Osteocyte (in vitro differentiated cells): Measurements from ENCODE around the gene PTK7. TPM values are rescaled to one million over a fixed set of nuclear protein-coding genes. Genes with fewer than 3 reads are reported as not detected.

Experiments used
- DNase-seq: peaks from one replicate; pipeline ENCODE4 v3.0.0; 2021; ENCODE audit warnings: mixed read lengths; ENCODE audit not compliant: unreplicated experiment; ENCODE audit errors: extremely low spot score
- H3K27ac Mint-ChIP-seq: one replicate; pipeline ENCODE4 v1.8.0; 2021; ENCODE audit warnings: mild to moderate bottlenecking, mixed read lengths; ENCODE audit not compliant: unreplicated experiment
- H3K27me3 Mint-ChIP-seq: one replicate; pipeline ENCODE4 v1.8.0; 2021; ENCODE audit warnings: mixed read lengths; ENCODE audit not compliant: unreplicated experiment
- H3K36me3 Mint-ChIP-seq: one replicate; pipeline ENCODE4 v1.8.0; 2021; ENCODE audit warnings: mixed read lengths; ENCODE audit not compliant: unreplicated experiment
- H3K4me1 Mint-ChIP-seq: one replicate; pipeline ENCODE4 v1.8.0; 2021; ENCODE audit warnings: mixed read lengths; ENCODE audit not compliant: unreplicated experiment
- H3K4me3 Mint-ChIP-seq: one replicate; pipeline ENCODE4 v1.8.0; 2021; ENCODE audit warnings: mild to moderate bottlenecking, moderate library complexity, mixed read lengths; ENCODE audit not compliant: unreplicated experiment
- H3K9me3 Mint-ChIP-seq: one replicate; pipeline ENCODE4 v1.8.0; 2021; ENCODE audit warnings: mixed read lengths; ENCODE audit not compliant: unreplicated experiment
- total RNA-seq: library from RNA; stranded (reverse); gene quantifications from 2 replicates; pipeline ENCODE4 v1.2.1, GENCODE V29; 2021
- TF ChIP-seq, protein P1 (sequence below): fragments of 200-600 bp; sonication (generic); IDR thresholded peaks from 2 replicates; pipeline ENCODE4 v1.5.0; 2021; ENCODE audit warnings: antibody characterized with exemption, mild to moderate bottlenecking, moderate library complexity

The PTK7 gene
- total RNA-seq, 1 donor from 2014 or later: 183 TPM

DNA sequence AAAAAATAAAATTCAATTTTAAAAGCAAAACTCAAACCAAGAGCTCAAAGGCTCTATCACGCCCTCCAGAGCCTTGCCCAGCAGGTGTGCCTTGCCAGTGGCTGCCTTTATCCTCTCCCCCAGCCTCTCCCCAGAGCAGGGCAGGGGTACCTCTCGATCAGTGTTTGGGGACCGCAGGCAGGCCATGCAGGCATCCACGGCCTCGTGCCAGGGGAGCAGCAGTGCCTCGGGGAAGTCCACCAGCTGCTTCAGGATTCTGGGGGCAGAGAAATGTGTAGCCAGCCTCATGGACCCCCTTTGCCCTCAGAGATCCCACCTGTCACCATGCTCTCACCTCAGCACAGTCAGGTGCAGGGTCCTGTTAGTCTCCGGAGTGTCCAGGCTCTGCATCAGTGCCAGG lies 28.1 kb upstream of the PTK7 start:
- H3K9me3 Mint-ChIP-seq: no peaks in the 10 kb centered on the region
- TF ChIP-seq, protein P1, sequence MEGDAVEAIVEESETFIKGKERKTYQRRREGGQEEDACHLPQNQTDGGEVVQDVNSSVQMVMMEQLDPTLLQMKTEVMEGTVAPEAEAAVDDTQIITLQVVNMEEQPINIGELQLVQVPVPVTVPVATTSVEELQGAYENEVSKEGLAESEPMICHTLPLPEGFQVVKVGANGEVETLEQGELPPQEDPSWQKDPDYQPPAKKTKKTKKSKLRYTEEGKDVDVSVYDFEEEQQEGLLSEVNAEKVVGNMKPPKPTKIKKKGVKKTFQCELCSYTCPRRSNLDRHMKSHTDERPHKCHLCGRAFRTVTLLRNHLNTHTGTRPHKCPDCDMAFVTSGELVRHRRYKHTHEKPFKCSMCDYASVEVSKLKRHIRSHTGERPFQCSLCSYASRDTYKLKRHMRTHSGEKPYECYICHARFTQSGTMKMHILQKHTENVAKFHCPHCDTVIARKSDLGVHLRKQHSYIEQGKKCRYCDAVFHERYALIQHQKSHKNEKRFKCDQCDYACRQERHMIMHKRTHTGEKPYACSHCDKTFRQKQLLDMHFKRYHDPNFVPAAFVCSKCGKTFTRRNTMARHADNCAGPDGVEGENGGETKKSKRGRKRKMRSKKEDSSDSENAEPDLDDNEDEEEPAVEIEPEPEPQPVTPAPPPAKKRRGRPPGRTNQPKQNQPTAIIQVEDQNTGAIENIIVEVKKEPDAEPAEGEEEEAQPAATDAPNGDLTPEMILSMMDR: no peak
- no peaks in the 10 kb centered on the region for H3K27me3 Mint-ChIP-seq
- DNase-seq: no peak
- H3K4me3 Mint-ChIP-seq: no peak overlapping the region
- peaks cover 23% of the 10 kb centered on the region for H3K4me1 Mint-ChIP-seq
- peaks cover 55% of the 10 kb centered on the region for H3K36me3 Mint-ChIP-seq
- H3K27ac Mint-ChIP-seq: no peak overlapping the region

DNA sequence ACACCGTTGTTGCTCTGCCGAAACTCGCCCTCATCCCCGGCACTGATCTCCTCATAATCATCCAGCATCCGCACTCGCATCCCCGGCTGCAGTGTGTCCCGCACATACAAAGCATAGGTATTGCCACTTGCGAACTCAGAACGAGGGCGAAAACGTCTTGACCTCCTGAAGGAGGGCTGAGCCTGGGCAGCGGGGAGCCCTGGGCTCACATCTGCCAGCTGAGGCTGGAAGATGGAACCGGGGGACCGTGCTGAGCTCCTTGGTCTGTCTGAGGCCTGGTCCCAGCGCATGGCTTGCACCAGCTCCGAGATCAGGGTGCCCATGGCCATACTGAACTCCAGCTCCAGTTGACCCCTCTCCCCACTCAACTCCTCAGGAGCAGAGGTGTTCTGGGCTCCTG lies 25.1 kb upstream of the PTK7 start:
- no peak for DNase-seq
- peaks cover 44% of the 10 kb centered on the region for H3K36me3 Mint-ChIP-seq
- no peak overlapping the region for H3K4me3 Mint-ChIP-seq
- TF ChIP-seq, protein P1: no peak
- H3K27me3 Mint-ChIP-seq: no peaks in the 10 kb centered on the region
- H3K9me3 Mint-ChIP-seq: no peaks in the 10 kb centered on the region
- peaks cover 34% of the 10 kb centered on the region for H3K4me1 Mint-ChIP-seq
- H3K27ac Mint-ChIP-seq: peak overlapping the region; percentile 50

DNA sequence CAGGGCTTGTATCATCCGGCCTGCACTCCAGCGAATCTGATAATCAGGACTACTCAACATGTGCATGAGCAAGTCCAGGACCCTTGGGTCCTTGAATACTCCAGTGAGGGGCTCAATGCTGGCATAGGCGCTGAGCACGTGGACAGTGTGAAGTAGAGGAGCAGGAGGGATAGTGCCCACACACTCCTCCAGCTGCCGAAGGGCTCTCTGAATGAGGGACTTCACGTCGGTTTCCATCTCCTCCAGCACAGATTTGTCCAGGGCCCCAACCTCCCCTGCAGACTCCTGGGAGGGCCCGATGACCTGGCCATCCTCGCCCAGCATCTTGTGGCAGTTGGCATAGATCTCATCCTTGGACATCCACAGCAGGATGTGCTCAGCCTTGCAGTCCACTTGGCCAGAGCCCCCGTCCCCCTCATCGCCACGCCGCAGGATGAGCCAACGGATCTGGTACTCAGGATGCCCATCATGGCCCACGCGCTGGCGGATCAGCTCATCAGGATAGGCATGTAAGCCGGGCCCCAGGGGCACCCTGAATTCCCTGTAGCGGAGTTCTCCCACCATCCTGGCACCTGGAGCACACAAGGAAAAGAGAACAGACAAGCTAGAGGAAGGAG lies 23.8 kb upstream of the PTK7 start:
- Mint-ChIP-seq H3K4me1 (peaks cover 34% of the 10 kb centered on the region), H3K4me3 (peak overlapping the region; percentile 97), H3K27me3 (no peaks in the 10 kb centered on the region), H3K36me3 (peaks cover 37% of the 10 kb centered on the region), H3K9me3 (no peaks in the 10 kb centered on the region), H3K27ac (peak overlapping the region; percentile 97)
- TF ChIP-seq, protein P1: no peak
- no peak for DNase-seq

DNA sequence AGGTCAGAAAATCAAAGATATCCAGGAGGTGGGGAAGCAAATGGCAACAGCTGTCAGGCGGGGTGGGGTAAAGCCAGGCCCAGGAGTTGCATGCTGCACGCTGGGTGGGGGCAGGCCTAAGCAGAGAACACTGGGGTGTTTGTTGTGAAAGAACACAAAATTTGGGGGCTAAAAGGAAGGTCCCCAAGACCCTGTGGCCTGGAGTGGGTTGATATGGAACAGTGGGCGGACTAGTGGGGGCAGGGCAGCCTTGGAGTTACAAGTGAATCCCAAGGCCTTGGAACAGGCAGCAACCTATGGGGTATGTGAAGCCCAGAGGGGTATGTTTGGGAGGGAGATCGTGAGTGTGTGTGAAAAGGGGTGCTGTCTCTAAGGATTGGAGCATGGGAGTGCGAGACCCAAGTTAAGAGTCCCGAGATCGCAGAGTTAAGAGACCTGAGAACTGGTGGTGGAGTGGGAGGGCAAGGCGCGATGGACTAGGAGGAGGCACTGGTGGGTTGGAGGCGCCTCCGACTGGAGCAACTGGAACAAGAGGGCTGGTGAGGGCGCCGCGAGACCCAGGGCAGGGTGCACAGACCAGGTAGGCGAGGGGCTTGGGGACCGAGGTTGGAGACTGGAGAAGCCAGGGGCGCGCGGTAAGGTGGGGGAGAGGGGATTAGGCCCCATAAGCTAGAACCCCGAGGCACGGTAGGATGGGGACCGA lies 23.1 kb upstream of the PTK7 start:
- Mint-ChIP-seq H3K9me3 (no peaks in the 10 kb centered on the region), H3K27ac (peak overlapping the region; percentile 97), H3K27me3 (no peaks in the 10 kb centered on the region), H3K4me1 (peaks cover 36% of the 10 kb centered on the region), H3K4me3 (peak overlapping the region; percentile 97), H3K36me3 (peaks cover 35% of the 10 kb centered on the region)
- DNase-seq: no peak
- TF ChIP-seq, protein P1: no peak

DNA sequence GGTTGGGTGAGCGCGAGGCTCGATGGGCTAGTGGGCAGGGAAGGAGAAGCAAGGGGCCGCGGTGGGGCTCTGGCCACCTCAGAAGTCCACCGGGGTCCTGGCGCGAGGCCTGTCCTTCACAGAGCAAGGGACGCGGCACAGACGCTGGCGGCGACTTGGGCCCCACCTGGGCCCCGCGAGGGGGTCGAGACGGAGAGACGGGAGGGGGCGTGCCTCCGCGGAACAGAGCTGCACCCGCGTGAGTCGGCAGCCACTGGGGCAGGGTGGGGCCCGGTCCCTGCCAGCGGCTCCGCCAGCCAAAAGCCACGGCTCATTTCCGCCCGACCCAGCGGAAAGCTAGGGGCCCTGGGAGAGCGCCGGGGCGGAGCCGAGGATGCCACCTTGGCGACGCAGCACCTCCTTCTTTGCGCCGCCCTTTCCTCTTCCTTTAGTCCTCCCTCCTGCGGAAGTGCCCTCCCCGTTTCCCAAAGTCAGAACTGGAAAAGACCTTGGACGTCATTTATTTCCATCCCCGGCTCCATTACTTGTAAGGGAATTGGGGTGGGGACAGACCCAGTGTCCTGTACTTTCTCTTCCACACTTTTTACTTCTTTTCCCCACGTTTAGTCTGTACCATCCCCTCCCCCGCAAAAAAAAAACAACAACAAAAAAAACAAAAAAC lies 22.4 kb upstream of the PTK7 start, which contains the start of gene CUL7:
Gene CUL7 (minus strand): TSS at position 307 of the 661 bp plus-strand sequence. CDS start 1,063 bp downstream, outside the sequence.
- peaks cover 34% of the 10 kb centered on the region for H3K36me3 Mint-ChIP-seq
- peak within 1 kb of the TSS; percentile 97 for H3K27ac Mint-ChIP-seq

More for the DNA sequence above, 22.4 kb upstream of the PTK7 start, which contains the start of gene CUL7:
- no peaks in the 10 kb centered on the region for H3K9me3 Mint-ChIP-seq
- H3K27me3 Mint-ChIP-seq: no peaks in the 10 kb centered on the region
- peak within 1 kb of the TSS; percentile 97 for H3K4me3 Mint-ChIP-seq
- TF ChIP-seq, protein P1: no peak
- peaks cover 42% of the 10 kb centered on the region for H3K4me1 Mint-ChIP-seq
- DNase-seq: peak; percentile 95
